Kidney tubule cell (primary cell): Measurements from ENCODE around the gene FAM107A.

Experiments
- DNase-seq: peaks from one replicate; pipeline ENCODE4 v3.0.0-alpha.2; 2018; ENCODE audit warnings: low spot score

Gene FAM107A

DNA sequence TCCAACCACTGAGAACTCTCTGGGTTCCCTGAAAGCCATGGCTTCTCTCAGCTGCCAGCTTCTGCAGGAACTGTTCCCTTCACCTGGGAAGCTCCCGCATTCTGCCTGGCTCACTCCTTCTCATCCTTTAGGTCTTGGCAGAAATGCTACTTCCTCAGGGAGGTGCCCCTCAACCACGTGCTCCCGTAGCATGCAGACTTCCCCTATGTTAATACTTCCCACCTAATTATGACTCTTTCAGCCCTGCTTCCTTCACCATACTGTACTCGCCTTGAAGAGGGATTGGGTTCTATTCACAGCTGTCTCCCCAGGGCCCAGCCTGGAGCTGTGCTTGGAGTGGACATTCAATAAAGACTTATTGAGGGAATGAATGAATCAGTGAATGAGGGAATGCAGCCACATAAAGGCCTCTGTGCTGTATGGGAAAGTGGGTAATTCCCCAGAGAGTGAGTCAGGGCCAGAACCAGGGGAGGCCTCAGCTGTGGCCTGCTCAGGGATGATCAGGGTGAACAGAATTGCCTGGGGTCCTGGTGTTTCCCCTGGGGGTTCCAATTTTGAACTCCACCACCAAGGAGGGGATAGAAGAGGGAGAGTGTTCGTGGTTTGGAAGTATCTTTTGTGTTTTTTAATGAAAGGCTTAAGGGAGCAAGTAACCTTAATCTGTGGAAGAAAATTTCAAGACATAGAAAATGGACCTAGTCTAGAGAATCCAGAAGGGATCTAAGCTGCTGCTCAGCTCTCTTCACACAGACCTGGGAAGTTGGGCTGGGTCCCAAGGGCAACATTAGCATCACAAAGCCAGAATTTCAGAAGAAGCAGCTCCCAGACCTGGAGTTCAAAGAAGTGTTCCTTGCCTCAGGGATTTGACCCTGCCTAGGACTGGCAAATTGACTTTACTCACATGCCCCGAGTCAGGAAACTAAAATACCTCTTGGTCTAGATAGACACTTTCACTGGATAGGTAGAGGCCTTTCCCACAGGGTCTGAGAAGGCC lies 14.6 kb upstream of the FAM107A start:
- DNase-seq, result peak; percentile 61

DNA sequence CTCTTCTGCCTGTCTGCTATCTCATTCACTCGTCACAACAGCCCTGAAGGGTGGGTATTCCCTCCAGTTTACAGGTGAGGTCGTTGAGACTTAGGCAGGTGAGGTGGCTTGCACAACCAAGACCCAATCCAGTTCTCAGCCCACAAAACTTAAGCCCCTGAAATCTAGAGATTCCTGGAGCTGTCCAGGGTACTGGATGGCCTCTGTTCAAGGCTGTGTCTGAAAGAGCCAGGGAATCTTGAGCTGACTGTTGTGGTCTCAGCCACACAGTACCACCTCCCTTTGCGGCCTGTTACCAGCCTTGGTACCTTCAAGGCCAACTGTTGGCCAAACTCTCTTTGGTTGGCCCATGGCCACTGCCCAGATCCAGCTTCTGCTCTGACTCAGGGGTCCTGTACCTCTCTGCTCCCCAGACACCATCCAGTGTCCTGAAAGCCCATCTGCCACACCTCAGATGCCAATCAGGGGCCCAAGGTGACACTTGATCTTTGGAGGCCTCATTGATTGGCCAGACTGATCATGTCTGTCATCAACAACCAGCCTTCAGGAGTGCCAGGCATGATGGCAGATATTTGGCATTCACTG lies 10.9 kb upstream of the FAM107A start:
- DNase-seq, result no peak

DNA sequence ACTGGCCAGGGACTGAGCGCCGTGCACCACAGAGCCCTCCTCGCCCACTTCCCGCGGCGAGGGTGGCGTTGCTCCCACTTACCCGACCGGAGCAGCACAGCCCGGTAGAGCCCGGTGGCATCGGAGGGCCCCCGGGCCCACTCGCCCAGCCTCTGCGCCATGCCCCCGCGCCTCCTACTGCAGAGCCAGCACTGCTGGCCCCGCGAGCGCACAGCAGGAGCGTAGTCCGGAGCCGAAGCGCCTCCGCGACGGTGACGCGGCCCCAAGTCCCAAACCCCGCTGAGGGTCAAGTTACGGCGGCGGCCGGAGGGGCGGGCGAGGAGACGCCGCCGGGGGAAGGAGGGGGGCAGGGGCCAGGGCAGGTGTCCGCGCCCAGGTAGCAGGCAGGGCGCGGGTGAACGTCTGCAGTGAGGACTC lies 9.6 kb upstream of the FAM107A start:
- DNase-seq, result no peak

DNA sequence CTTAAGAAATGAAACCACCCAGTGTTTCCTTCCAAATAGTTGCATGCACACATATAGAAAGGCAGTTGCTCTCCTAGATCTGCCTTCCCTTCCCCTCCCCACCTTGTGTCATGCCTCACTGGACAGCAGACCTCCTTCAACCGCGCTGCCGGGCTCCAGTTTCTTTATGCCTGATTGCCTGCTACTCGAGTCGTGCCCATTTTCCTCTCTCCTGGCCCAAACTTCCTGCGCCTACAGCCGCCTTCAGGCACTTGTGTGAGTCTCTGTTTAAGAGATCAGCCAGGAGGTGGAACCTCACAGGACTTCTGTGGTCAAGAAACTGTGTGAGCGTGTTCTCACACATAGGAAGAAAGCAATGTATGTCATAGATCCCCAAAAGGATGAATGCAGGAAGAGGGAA lies 8.8 kb upstream of the FAM107A start:
- peak; percentile 89 for DNase-seq

DNA sequence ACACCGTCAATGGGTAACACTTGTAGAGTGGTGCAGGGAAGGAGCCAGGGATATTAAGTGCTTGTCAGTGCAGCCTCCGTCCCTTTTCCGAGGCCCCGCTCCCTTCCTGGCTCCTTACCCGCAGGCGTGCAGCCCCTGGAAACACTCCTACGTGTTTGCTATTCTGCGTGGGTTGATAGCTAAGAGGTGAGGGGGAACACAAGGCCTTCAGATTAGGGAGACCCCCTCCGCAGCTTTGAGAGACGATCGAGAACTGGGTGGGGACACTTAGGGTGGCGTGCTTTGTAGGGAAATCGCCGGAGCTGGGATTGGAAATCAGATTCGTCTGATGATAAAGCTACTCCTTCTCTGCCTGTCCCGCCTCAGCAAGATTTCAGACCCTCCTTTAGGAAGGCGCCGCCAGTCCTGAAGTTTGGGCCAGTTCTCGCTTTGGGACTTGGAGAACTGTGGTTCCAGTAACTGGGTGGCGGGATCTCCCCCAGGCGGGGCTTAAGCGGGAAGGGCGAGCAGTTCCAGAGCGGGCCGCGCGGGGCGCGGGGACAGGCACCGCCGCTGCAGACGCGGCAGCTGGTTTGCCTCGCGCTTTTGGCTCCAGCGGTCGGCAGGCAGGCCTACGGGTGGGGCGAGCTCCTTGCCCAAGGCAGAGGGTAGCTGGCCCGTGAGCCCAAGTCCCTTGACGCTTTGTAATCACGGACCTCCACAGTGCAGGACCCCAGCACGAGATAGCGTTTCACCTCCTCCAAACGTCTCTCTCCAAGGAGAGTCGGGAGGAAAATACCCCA lies 8.0 kb upstream of the FAM107A start:
- DNase-seq, result peak; percentile 81

DNA sequence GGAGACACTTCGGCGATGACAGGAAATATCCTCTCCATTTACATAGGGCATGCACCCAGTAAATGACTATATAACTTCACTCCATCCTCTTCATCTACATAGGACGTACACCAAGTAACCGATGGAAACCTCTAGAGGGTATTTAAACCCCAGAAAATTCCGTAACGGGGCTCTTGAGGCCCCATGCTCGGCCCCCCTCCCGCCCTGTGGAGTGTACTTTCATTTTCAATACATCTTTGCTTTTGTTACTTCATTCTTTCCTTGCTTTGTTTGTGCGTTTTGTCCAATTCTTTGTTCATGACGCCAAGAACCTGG lies 7.5 kb upstream of the FAM107A start:
- DNase-seq, result no peak

DNA sequence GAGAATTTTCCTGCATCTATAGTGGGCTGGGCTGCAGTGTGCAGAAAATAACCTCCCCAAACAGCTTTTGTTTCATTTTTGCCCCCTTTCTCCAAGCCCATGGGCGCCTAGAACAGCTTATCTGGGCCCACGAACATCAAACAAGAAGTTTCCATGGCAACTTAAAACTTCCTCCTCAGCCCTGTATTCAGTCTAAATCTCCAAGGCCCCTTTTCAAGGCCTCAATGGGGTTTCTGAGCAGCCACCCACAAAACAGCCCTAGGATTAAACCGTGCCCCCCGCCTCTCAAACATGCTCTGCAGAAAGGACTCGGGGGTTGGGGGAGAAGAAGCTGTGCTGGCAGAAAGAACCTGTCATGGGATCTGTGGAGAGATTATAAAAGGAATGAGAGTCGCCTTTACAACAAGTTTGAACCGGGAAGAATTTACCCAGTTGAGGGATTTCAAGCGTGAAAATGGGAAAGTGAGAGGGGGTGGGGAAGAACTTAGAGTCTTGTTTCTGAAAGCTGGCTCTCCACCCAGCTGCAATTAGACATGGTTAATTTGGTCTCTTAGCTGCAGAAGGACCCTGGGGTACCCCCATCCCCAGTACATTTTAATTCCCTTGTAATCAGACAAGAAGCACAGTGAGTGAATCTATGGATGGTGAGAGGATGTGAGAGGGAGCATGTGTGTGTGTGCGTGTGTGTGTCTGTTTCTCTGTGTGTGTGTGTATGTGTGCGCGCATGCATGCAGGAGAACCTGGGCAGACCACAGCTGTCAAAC lies 4.3 kb upstream of the FAM107A start:
- peak; percentile 56 for DNase-seq

DNA sequence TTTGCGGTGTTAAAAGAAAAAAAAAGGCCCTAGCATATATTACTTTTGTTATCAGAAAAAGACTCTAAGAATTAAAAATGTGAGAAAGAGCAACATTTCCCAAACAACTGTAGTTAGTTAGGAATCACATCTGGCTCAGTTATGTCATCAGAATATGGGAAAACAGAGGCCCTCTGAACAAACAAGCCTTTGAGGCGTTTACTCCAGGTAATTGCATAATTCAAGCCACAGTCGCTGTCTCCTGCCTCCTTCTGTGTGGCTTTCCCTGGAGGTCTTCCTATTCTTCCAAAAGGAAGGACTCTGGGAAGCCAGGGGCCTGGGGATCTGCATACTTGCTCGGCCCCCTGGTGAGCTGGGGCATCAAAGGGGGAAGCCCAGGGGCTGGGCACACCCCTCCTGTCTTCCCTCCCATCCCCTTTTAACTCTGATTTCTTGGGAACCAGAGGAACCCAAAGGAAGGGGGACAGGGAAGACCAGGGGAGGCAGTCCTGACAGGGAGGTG lies 3.7 kb upstream of the FAM107A start:
- DNase-seq, result no peak

DNA sequence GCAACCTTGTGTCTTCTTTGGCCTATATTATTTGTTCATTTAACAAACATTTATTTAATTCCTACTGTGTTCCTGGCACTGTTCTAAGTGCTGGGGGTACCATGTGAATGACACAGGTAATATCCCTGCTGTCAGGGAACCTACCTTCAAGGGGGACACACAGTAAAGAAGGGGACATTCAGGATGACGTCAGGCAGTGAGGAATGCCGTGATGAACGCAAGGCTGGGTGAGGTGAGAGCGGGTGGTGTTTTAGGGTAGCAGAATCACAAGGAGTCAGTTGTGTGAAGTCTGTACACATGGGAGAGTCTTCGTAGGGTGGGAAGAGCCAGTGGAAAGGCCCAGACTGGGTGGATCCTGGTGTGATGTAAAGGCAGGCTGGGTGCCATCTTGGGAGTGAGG lies 1.7 kb upstream of the FAM107A start:
- DNase-seq, result no peak

DNA sequence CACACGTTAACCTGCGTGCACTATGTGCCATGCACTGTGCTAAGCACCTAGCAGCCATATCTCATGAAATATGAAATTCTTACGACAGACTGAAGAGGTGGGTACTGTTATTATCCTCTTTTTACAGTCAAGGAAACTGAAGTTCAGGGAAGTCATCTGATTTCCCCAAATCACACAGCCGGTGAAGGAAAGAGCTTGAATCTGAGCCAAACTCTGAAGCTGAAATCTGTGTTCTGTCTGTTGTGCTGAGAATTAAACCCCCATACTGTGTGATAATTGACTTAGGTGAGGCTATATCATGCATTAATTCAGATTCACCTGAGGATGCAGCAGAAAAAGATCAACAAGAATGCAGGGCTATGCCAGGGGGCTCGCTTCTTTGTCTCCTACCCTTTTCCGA lies 475 bp downstream of the FAM107A start:
- DNase-seq, result no peak

DNA sequence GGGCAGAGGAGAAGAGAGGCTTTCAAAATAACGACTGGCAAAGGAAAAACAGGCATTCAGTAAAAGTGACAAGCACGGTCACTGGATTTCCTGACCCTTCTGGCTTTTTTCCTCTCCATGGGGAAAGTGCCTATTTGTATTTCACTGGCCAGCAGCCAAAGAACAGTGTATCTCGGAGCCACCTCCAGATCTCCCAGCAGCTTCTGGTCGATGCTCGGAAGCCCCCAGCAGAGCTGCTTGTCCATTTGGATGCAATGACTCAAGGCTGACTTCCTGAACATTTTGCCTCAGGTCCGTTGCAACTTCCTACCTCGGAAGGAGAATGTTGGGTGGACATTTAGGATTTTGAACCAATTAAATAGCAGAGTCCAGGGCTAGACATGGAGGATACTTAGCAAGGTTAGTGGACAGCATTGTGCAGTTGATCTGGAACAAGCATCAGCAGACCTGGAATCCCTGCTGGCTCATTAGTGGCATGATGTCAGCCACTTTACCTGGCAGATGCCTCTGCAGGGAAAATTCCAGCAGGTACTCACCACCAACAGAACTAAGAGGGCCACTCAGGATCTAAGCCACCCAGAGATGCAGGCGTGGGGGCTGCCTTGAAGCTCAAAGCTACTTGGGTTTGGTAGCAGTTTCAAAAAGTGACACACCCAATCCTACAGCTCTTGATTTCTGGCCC lies 1.1 kb downstream of the FAM107A start:
- DNase-seq, result peak; percentile 46

DNA sequence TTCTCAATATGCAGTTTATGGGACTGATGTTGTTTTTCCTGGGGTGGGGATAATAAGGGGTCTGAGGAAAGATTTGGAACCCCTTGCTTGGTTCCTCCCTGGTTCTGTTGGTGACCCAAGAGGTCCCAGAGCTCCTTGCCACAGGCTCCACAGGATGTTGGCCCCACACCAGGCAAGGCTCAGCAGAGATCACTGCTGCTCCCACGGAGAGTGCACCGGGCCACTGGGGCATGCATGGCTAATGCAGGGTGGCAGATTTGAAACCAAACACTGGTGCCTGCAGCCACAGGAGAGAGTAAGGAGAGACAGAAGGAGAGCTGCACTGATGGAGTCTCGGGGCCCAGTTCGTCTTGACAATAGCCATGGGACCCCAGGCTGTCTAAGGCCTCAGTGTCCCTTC lies 2.5 kb downstream of the FAM107A start:
- DNase-seq, result no peak

DNA sequence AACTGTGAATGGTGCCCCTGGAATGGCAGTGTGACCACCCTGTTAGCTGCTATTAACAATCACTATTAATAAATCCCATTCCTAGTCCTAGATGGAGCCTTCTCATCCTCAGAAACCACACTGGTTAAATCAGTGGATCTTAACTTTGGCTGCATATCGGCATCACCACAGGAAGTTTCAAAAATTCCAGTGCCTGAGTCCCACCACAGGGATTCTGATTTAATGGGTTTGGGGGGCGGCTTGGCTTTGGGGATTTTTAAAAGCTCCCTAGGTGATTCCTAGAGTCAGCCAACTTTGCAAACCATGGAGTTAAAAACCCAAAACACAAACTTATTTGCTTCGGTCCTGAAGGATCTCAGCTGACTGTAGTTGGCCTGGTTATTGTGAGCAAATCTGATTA lies 3.1 kb downstream of the FAM107A start:
- DNase-seq, result no peak

DNA sequence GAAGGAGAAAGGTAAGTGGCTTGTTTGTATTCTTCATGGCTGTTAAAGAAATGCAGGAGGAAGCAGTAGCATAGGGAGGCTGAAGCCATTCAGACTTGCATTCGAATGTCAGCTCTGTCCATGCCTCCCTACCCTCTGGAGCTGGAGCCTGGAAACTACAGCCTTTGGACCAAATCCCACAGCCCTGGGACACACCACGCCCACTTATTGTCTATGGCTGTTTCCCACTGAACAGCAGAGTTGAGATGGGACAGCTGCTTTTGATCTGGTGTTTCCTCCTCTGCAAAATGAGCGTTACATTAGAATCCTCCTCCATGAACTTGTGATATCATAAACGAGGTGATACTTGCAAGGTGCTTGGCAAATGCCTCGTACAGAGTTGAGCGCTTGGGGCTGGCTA lies 3.6 kb downstream of the FAM107A start:
- no peak for DNase-seq

DNA sequence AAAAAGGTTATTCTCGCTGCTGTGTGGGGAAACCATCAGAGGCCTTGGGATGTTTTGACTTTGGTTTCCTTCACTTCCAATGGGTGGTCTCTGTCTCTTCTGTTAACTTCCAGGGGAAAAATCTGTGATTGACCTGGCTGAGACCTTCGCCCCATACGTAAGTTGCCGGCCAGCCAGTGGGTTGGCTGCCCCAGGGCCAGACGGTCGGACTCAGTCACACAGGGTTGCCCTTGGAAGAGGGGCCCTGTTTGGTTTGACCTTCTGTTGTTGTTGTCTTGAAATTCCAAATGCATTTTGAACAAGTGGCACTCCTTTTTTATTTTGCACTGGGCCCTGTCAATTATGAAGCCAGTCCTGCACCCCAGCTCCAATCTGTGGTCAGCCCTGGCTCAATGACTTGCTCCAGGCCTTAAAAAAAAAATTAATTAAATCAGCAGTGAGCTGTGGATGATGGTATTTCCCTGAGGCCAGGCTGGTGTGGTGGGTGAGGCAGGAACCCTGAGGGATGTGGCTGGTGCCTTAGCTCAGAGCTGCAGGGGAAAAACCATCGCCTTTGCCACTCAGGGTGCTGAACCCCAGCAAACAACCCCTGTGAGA lies 4.5 kb downstream of the FAM107A start:
- peak; percentile 25 for DNase-seq

DNA sequence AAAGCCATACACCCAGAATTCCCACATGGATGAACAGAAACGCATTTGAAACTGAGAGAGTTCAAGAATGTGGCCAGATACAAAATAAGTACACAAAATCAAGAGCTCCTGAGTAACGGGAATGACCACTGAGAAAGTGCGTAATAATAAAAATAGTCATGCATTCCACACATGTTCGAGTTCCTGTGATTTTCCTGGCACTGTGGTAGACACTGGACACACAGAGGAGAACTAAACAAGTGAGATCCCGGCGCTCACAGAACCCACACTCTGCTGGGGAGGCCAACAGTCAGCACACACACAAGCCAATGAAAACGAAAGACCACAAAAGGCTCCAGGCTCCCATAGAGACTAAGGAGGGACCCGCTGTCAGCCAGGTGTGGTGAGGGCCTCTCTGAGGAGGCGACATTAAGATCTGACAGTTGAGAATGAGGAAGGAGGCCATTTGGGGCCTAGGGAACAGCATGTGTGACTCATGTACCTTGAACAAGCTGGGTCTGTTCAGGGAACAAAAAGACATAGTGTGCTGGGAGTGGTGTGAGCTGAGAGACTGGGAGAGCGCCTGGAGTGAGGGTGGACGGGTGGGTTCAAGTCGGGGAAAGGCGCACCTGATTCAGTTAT lies 5.1 kb downstream of the FAM107A start:
- DNase-seq, result peak; percentile 54

DNA sequence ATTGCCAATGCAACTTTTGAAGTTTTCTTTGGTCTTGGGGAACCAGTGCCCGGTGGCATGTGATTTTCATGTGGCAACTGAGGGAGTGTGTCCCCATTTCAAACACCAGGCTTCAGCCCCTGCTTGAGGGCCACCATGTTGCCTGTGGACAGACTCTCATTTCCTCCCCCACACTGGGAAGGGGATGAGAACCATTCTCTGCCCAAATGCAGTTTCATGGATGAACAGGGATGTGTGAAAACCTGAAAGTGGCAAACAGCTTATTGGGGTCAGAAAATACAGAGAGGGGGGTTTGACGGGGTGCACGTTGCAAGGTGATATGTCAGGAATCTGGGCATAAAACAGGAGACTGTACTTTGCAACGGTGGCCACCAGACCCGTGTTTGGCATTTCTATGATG lies 6.3 kb downstream of the FAM107A start:
- no peak for DNase-seq

DNA sequence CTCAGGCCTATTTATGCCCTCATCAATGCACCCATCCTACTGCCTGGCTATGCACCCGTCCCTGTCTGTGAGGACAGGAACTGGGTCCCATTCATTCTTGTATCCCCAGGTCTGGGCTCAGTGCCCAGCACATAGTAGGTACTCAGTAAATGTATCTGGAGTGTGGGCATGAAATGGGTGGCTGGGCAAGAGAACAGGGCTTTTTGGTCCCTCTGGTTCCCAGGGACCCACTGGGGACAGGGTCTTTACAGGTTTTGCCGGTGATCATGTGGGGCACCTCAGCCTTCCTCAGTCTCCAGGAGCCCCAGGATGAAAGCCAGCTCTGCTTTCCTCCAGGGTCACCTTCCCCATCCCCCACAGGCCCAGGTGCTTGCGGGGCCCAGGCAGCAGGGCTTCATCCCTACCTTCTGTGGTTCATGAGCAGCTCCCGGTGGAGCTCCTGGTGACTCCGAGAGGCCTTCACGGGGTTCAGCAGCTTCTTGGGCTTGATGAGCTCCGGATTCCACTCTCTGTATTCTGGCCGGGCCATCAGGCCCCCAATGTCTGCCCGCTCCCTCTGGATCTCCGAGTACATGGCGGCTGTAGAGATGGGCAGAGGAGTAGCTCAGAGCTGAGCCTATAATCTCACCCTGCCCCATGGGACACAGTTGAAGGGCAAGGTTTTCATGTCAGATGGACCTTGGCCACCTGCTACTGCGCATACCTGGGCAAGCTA lies 7.7 kb downstream of the FAM107A start:
- no peak for DNase-seq

DNA sequence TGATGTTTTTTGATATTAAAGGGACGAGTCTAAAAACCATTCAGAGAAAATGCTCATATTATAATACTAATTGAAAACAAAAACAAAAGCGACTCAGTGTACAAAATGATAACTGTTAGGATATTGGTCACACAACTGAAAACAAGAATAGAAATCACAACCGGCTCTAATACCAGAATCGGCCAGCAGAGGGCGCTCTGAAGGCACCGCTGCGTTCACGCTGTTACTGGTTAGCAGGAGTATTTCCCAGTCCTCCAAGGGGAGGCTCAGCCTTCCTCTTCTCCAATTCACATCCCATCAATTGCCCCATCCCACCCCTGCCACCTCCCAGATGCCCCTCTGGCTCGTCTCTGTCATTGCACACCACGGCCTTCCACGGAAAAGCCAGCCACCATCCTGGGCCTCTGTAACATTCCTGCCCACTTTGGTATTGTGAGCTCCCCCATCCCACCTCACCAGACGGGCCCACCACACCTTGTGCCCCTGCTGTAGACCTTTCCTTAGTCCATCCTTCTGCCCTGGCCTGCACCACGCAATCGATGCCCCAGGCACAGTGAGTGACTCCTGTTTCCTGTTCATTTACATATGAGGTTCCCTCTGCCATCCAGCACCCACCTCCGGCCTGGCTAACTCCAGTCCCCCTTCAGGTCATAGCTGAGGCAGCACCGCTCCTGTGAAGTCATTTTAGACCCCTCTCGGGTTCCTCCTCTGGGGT lies 8.5 kb downstream of the FAM107A start:
- DNase-seq, result peak; percentile 72
